ENCODE measurements around the gene TXNDC15.
"Not testable (repeated sequence)": the region's sequence is repeated elsewhere in the genome, so short reads cannot be mapped to it uniquely, and the experiment has no call there.

Gene TXNDC15

GRCh38 chr5:134873987-134874830, at the start of gene TXNDC15:
TXNDC15 (plus strand) TSS chr5:134874371; CDS start chr5:134874428, 57 bp downstream.
- peak; percentile 85 for DNase-seq

DNA sequence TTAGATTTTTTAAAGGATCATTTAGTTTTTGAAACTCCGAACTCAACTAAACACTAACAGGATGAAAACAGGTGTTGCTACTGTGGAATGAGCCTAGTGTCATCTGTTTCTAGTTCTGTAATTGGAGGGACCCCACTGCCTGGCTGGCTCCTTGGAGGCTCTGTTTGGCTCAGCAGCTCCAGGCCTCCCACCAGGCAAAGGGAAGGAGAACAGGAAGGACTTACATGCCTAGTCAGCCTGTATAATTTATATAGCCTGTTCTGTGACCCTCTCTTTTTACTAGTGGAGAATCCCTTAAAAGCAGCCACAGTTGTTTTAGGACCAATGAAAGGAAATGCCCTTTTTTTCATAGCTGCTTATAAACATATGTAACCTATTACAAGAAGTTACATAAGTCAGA, 49.5 kb upstream of the TXNDC15 start:
- DNase-seq, result no peak

DNA sequence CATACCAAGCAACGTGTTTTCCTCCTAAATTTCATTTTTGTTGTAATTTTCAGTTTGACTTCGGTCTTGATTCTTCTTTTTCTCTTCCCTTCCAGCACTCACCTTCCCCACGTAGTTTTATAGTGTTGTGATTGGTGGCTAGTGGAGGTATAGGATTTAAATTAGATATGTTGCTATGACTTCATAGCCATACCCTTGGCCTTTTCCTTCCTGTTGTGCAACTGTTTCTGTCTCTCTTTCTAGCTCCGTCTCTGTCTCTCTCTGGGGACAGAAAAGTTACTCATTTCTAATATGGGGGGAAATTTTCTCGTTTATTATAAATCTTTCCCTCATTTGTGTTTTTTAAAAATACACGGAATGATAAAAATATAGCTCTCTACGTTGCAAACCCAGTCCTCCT, 49.0 kb upstream of the TXNDC15 start:
- no peak for DNase-seq

DNA sequence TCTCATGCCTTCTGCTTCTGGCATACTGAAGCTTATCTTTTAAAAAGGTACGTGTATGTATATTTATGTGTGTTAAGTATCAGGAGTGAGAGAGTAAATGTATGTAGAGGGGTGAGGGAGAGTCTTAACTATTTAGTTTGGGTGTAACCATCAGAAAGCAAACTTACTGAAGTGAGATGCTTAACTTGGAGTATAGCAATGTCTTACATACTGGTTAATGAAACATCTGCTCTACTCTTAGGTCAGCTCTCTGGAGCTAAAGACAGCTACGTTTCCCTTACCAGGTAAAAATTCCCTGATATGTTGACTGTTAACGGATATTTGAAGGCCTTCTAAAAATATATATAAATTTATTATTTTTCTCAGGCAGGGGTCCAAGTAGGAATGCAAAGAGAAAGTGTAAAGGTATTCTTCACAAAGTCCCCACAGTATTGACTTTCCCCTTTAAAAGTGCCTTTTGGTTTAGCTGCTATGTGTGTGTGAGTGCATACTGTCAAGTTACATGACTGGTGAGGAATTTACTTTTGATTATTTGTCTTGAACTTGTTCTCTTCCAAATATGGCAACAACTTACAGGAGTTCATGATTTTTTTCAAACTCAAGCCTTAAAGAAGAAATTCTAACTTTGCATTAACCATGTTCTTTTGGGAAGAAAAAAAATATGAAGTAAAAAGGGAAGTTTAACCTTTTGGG, 40.7 kb upstream of the TXNDC15 start:
- DNase-seq, result no peak

- DNase-seq, result no peak
Observed at GRCh38 chr5:134835623-134836022, 38.5 kb upstream of the TXNDC15 start.

- DNase-seq, result no peak
Observed at GRCh38 chr5:134837530-134838181, 36.5 kb upstream of the TXNDC15 start.

DNA sequence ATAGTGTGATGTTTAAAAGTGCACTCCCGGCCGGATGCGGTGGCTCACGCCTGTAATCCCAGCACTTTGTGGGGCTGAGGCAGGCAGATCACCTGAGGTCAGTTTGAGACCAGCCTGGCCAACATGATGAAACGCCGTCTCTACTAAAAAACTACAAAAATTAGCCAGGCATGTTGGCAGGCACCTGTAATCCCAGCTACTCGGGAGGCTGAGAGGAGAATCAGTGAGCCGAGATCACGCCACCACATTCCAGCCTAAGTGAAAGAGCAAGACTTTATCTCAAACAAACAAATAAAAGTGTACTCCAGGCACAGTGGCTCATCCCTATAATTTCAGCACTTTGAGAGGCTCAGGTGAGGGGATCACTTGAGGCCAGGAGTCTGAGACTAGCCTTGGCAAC, 35.8 kb upstream of the TXNDC15 start:
- DNase-seq, result not testable (repeated sequence)

- DNase-seq, result no peak
Observed at GRCh38 chr5:134840811-134841210, 33.4 kb upstream of the TXNDC15 start.

GRCh38 chr5:134844252-134844651, 29.9 kb upstream of the TXNDC15 start:
- no peak for DNase-seq

DNA sequence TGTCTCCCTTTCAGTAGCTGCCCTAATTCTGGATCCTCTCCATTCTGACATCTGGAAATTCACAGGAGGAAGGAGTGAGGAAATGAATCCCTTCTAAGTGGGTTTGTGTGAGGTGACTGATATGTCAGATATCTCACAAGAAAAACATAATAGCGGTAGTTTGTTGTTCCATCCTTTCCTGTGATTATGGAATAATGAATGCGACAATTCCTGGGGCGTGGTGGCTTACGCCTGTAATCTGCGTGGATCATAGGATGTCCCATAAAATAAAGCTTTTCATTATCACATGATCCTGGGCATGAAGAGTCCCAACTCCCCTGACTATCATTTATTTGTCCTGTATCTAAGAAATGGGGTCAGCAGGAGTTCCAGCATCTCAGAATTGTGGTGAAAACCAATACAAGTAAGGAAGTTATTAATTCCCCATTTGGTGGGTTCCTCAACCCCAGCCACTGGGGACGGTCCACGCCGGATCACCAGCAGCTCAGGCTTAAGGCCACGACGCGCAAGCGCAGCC, 28.8 kb upstream of the TXNDC15 start:
- no peak for DNase-seq

- peak; percentile 94 for DNase-seq
Observed at GRCh38 chr5:134845852-134846640, 28.1 kb upstream of the TXNDC15 start, which contains the start of gene C5orf24. C5orf24 (plus strand) TSS chr5:134845968; CDS start chr5:134854901, 8,933 bp downstream.

DNA sequence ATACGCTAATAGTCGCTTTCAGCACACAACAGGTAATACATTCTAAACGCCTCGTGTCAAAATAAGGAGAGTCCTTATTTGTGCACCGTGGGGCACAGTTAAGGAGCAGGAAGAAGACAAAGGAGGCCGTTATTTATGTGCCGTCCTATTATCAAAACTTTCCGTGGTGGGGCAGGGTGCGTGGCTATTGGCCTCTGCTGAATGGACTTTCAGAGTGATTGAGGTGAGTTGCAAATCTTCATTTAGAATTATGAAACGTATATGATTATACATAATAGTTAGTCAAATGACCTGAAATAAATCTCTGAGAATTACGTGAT, 27.6 kb upstream of the TXNDC15 start:
- DNase-seq, result no peak

GRCh38 chr5:134849434-134849933, 24.7 kb upstream of the TXNDC15 start:
- DNase-seq, result not testable (repeated sequence)

DNA sequence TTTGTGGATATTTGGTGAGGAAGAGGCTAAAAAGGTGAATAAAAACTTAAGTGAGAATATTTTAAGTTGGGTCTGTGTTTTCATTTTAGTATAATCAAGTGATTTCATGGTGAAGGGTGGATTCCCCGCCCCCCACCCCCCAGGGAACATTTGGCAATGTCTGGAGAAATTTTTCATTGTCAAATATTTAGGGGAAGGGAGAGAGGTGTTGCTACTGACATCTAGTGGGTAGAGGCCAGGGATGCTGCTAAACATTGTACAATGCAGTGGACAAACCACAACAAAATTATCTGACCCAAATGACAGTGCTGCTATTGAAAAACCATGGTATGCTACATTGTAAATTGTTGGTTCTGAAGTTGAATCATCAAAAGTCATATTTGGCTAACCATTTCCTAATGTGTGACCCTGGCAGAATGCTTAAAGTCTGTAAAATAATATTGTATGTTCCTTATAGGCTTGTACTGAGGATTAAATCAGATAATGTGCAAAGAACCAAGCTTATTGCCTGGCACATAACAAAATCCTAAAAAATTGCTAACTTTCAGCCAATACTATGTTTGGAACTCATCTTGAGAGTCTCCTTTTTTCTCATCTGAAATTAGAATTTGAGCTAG, 22.8 kb upstream of the TXNDC15 start:
- no peak for DNase-seq

GRCh38 chr5:134856465-134856864, 17.7 kb upstream of the TXNDC15 start:
- not testable (repeated sequence) for DNase-seq

- no peak for DNase-seq
Observed at GRCh38 chr5:134857401-134857800, 16.8 kb upstream of the TXNDC15 start.

DNA sequence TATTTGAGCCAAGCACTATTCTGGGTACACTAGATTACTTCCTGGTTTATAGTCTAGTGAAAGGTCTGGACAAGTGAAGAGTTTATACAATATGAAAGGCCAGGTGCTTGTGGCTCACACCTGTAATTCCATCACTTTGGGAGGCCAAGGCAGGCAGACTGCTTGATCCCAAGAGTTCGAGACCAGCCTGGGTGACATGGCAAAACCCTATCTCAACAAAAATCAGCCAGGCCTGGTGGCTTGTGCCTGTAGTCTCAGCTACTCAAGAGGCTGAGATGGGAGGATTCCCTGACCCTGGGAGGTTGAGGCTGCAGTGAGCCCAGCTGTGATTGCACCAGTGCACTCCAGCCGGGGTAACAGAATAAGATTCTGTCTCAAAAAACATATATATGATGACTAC, 9.5 kb upstream of the TXNDC15 start:
- DNase-seq, result no peak

DNA sequence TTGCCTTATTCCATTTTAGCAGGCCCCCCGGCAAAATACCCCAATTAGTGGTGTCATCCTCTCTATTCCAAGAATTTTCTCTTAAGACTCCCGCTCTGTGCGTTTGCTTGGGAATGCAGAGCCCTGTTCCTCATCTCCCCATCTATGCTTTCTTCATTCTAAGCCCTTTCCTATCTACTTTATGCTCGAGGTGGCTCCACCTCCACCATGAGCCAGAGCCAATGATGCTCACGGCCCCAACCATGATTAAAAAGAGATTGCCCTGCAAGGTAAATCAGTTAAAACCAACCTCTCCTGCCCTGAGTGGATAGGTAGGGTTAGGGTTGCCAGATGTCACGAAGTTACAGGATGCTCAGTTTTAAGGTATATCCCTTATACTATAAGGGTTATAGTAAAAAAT, 677 bp upstream of the TXNDC15 start:
- peak; percentile 32 for DNase-seq

GRCh38 chr5:134874831-134875655, 872 bp downstream of the TXNDC15 start:
- DNase-seq, result peak; percentile 43

DNA sequence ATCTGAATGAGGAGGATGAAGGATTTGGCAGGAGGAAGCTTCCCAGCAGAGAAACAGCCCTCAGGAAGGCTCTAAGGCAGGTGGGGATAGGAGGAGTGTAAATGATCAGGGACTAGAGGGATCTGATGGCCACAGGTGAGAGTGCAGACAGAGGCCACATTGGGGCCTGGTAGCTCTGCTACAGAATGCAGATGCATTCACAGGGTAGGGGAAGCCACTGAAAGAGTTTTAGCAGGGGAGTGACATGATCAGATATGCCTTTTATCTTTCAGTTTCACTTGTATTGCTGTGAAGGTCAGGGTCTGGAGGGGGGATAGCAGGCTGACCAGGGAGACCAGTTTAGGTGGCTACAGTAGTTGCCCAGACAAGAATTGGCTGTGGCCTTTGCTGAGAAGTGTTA, 3.0 kb downstream of the TXNDC15 start:
- DNase-seq, result no peak

DNA sequence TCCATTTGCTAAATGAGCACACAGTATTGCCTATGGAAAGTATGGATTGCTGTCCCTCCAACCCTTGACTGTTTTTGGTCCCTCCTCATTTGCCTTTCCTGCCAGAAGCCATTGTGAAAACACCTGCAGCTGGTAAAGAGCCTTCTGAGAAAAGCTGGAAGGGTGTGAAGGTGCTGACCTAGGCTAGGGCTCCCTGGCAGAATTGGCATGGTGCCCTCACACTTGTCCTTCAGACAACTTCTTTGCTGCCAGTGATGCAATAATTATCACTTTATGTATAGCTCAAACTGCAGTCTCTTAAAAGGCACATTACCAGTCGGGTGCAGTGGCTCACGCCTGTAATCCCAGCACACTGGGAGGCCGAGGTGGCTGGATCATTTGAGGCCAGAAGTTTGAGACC, 4.2 kb downstream of the TXNDC15 start:
- no peak for DNase-seq

Data from CD4-positive, alpha-beta T cell treated with Interleukin-17A for 4 hours (primary cell).